Heart left ventricle (tissue), 13 donors: ENCODE measurements around the gene MAPKAPK3.

Experiments
- POLR2A ChIP-seq, 2 donors: fragments of 450-650 bp; IDR thresholded peaks; one replicate each; pipeline ENCODE4 v1.6.1; 2017; ENCODE audit warnings: antibody characterized with exemption in 2 of 2, mild to moderate bottlenecking in 2 of 2, moderate library complexity in 2 of 2
- TF ChIP-seq, protein P1 (sequence below), 12 donors: fragments of 200-600 bp; sonication (generic) in 4 of 12; IDR thresholded peaks; one replicate each; pipeline versions ENCODE4 v1.5.0 to v1.8.0; 2018 to 2022; ENCODE audit warnings: antibody characterized with exemption in 12 of 12, mild to moderate bottlenecking in 5 of 12
- donor health status: ischemic (EF 13 %, LVEDD 7.1; RV severe dilation, severe dysfunction).
- donor health status: DM: no; HTN: yes; CAD: no.
- donor health status: DM: no; HTN: no; CAD: no.
- donor health status: ischemic (EF 25% LVEDD 6.9; RV normal size, moderate dysfunction).
- donor health status: ischemic (EF 25% LVEDD 5.7; RV mildly dilated, moderate dysfunction).
- donor health status: ischemic (EF 35%, LVEDD 5.7; RV mildly dilated, moderate dysfunction).
- donor health status: nonischemic (EF 11% LVEDD 7.7; RV severe dilation, severe dysfunction).
- donor health status: DM: yes; HTN: yes; CAD: no.
- donor health status: PGD.
- donor health status: ischemic (EF 29% LVEDD 5.4; RV normal size, mild dysfunction).
- donor health status: nonischemic (EF 23%, LVEDD 6.1; RV moderate dilation, normal function).

DNA sequence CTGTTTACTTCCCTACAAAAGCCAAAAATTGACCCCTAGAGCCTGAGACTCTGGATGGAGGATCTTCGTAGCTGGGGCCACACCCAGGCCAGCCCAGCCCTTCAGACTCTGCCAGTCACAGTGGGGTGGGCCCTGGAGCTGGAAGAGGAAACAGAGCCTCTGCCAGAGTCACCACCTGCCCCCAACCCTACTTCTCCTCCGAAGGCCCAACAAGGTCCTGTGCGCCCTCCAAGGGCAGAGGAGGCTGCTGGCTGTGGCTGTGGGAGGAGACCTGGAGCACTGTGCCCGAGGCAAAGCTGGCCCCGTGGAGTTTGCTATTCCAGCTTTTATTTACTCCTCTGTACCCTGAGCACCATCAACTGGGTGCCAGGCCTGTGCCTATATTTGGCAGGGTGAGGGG, 24.4 kb upstream of the MAPKAPK3 start:
- TF ChIP-seq, protein P1, sequence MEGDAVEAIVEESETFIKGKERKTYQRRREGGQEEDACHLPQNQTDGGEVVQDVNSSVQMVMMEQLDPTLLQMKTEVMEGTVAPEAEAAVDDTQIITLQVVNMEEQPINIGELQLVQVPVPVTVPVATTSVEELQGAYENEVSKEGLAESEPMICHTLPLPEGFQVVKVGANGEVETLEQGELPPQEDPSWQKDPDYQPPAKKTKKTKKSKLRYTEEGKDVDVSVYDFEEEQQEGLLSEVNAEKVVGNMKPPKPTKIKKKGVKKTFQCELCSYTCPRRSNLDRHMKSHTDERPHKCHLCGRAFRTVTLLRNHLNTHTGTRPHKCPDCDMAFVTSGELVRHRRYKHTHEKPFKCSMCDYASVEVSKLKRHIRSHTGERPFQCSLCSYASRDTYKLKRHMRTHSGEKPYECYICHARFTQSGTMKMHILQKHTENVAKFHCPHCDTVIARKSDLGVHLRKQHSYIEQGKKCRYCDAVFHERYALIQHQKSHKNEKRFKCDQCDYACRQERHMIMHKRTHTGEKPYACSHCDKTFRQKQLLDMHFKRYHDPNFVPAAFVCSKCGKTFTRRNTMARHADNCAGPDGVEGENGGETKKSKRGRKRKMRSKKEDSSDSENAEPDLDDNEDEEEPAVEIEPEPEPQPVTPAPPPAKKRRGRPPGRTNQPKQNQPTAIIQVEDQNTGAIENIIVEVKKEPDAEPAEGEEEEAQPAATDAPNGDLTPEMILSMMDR (IDR thresholded peaks at IDR 0.05), result no peak
- no peak for TF ChIP-seq POLR2A (IDR thresholded peaks at IDR 0.05)
